ENCODE measurements around the gene UGT1A5.

The UGT1A5 gene

DNA sequence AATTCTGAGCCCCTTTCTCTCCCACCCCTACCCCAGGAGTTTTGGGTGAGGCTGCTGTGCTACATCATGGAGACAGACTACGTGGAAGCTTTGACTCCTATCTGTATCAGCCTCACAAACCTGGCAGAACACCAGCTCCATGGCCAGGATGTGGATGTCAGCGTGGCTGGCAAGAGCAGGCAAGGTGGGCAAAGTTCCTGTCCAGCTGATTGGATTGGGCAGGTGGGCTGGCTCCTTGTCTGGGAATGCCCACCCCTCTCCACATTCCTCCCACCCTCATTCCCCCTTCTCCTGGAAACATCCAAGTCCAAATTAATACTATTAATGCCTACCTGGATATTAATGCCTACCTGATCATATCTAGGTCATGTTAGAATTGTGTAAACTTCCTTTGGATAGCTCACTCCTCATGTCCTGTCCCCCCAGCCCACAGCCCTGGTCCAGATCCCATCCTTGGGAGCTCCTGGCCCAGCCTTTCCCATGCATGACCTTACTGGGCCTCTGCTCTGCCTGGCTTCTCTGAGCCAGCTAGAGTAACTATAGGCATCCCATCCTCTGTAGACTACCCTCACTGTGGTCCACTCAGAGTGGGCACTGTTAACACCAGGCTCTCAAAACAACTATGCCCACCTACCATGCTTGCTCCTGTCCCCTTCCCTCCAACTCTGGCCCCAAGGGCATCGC is 89.6 kb downstream of the UGT1A5 start:
- no peak overlapping the region for H3K4me2 ChIP-seq (ENCODE audit: low read depth, low read length, poor library complexity, severe bottlenecking)
- TF ChIP-seq, protein P1, sequence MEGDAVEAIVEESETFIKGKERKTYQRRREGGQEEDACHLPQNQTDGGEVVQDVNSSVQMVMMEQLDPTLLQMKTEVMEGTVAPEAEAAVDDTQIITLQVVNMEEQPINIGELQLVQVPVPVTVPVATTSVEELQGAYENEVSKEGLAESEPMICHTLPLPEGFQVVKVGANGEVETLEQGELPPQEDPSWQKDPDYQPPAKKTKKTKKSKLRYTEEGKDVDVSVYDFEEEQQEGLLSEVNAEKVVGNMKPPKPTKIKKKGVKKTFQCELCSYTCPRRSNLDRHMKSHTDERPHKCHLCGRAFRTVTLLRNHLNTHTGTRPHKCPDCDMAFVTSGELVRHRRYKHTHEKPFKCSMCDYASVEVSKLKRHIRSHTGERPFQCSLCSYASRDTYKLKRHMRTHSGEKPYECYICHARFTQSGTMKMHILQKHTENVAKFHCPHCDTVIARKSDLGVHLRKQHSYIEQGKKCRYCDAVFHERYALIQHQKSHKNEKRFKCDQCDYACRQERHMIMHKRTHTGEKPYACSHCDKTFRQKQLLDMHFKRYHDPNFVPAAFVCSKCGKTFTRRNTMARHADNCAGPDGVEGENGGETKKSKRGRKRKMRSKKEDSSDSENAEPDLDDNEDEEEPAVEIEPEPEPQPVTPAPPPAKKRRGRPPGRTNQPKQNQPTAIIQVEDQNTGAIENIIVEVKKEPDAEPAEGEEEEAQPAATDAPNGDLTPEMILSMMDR (conservative IDR thresholded peaks at IDR 0.05; ENCODE audit: low read length) = no peak
- TF ChIP-seq EZH2phosphoT487 (IDR thresholded peaks at IDR 0.05; ENCODE audit: borderline replicate concordance) = no peak

DNA sequence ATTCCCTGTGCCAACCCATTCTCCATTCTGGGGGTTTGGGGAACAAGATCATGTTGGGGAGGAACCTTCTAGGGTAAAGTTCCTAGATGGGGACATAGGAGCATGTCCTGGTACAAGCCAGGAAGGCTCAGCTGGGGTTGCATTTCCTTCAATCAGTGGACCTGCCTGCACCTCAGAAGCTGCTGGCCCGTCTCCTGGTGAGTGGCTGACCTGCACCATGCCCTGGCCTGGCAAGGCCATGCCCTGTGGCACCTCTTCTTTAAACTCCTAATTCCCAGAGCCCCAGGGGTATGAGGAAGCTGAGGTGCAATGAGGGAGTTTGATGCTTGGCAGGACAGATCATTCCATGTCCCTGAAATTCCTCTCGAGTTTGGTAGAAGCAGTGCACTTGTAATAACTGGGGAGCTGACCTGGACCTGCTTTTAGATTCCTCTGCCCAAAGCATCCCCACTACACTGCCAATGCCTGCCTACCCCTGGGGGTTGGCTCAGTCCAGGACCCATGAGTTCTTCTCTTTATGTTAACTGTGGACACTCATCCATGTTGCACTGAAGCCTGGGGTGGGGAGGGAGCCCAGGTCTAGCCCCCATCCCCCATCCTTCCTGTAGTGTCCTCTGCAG is 90.7 kb downstream of the UGT1A5 start:
- H3K4me1 ChIP-seq (ENCODE audit: insufficient read depth, low read length, poor library complexity, severe bottlenecking) = no peaks in the 10 kb centered on the region
- no peak overlapping the region for H3K4me2 ChIP-seq (ENCODE audit: low read depth, low read length, poor library complexity, severe bottlenecking)

More for the DNA sequence above, 89.6 kb downstream of the UGT1A5 start:
- Histone ChIP-seq H3K4me3 (ENCODE audit: low read length, poor library complexity, severe bottlenecking) (no peak overlapping the region), H2AFZ (ENCODE audit: low read length) (no peak overlapping the region), H3K36me3 (ENCODE audit: insufficient read depth, low read length) (no peaks in the 10 kb centered on the region), H4K20me1 (ENCODE audit: insufficient read depth, low read length, poor library complexity, severe bottlenecking) (no peaks in the 10 kb centered on the region), H3K4me1 (ENCODE audit: insufficient read depth, low read length, poor library complexity, severe bottlenecking) (no peaks in the 10 kb centered on the region), H3K9me2 (replicated peaks; ENCODE audit: low read depth, low read length) (no peaks in the 10 kb centered on the region), H3K27me3 (ENCODE audit: insufficient read depth, low read length, poor library complexity, severe bottlenecking) (no peaks in the 10 kb centered on the region), H3K9ac (ENCODE audit: low read depth, low read length, poor library complexity, severe bottlenecking) (no peak overlapping the region), H3F3A (ENCODE audit: low read depth) (no peaks in the 10 kb centered on the region), H3K9me3 (ENCODE audit: insufficient read depth, low read depth, low read length) (no peaks in the 10 kb centered on the region), H3K79me2 (ENCODE audit: insufficient read depth, low read length) (no peaks in the 10 kb centered on the region)

DNA sequence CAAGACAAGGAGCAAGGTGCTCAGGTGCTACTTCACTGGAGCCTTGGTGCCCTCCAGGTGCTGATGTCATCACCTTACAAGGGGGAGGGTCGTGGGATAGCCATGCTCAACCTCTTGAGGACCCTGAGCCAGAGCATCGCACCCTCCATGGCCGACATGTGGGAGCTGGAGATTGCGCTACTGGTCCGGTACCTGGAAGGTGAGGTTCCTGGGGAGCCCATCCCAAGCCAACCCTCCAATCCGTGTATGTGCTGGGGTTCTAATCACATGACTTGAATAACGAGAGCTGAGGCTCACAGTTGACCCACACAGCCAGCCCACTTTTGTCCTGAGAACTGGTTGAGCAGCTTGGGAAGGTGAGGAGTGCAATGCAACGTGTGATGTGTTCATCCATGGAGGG is 91.3 kb downstream of the UGT1A5 start:
- TF ChIP-seq, protein P1 (conservative IDR thresholded peaks at IDR 0.05; ENCODE audit: low read length) = no peak
- no peak for TF ChIP-seq EZH2phosphoT487 (IDR thresholded peaks at IDR 0.05; ENCODE audit: borderline replicate concordance)
- Histone ChIP-seq H3K27me3 (ENCODE audit: insufficient read depth, low read length, poor library complexity, severe bottlenecking) (no peaks in the 10 kb centered on the region), H3K4me2 (ENCODE audit: low read depth, low read length, poor library complexity, severe bottlenecking) (no peak overlapping the region), H4K20me1 (ENCODE audit: insufficient read depth, low read length, poor library complexity, severe bottlenecking) (no peaks in the 10 kb centered on the region), H3F3A (ENCODE audit: low read depth) (no peaks in the 10 kb centered on the region), H3K9me2 (replicated peaks; ENCODE audit: low read depth, low read length) (no peaks in the 10 kb centered on the region), H3K9ac (ENCODE audit: low read depth, low read length, poor library complexity, severe bottlenecking) (no peak overlapping the region), H3K79me2 (ENCODE audit: insufficient read depth, low read length) (no peaks in the 10 kb centered on the region), H3K9me3 (ENCODE audit: insufficient read depth, low read depth, low read length) (no peaks in the 10 kb centered on the region), H3K4me1 (ENCODE audit: insufficient read depth, low read length, poor library complexity, severe bottlenecking) (no peaks in the 10 kb centered on the region), H3K4me3 (ENCODE audit: low read length, poor library complexity, severe bottlenecking) (no peak overlapping the region), H2AFZ (ENCODE audit: low read length) (no peak overlapping the region), H3K36me3 (ENCODE audit: insufficient read depth, low read length) (no peaks in the 10 kb centered on the region)

More for the DNA sequence above, 90.7 kb downstream of the UGT1A5 start:
- Histone ChIP-seq H3K36me3 (ENCODE audit: insufficient read depth, low read length) (no peaks in the 10 kb centered on the region), H3K9me3 (ENCODE audit: insufficient read depth, low read depth, low read length) (no peaks in the 10 kb centered on the region), H3K27me3 (ENCODE audit: insufficient read depth, low read length, poor library complexity, severe bottlenecking) (no peaks in the 10 kb centered on the region), H3K9me2 (replicated peaks; ENCODE audit: low read depth, low read length) (no peaks in the 10 kb centered on the region), H2AFZ (ENCODE audit: low read length) (no peak overlapping the region), H4K20me1 (ENCODE audit: insufficient read depth, low read length, poor library complexity, severe bottlenecking) (no peaks in the 10 kb centered on the region), H3K4me3 (ENCODE audit: low read length, poor library complexity, severe bottlenecking) (no peak overlapping the region), H3F3A (ENCODE audit: low read depth) (no peaks in the 10 kb centered on the region), H3K9ac (ENCODE audit: low read depth, low read length, poor library complexity, severe bottlenecking) (no peak overlapping the region), H3K79me2 (ENCODE audit: insufficient read depth, low read length) (no peaks in the 10 kb centered on the region)
- no peak for TF ChIP-seq EZH2phosphoT487 (IDR thresholded peaks at IDR 0.05; ENCODE audit: borderline replicate concordance)
- TF ChIP-seq, protein P1 (conservative IDR thresholded peaks at IDR 0.05; ENCODE audit: low read length) = no peak
